Keratinocyte (primary cell): ENCODE data around the gene PAFAH1B2. TPM values are rescaled to one million over a fixed set of nuclear protein-coding genes. Genes with fewer than 3 reads are reported as not detected.
"Not testable (repeated sequence)": the region's sequence is repeated elsewhere in the genome, so short reads cannot be mapped to it uniquely, and the experiment has no call there.

Source experiments
- DNase-seq: peaks from one replicate; pipeline ENCODE4 v3.0.0-alpha.2; 2011; ENCODE audit warnings: low read depth, missing footprints, low spot score
- FAIRE-seq: peaks from 2 replicates; lab custom pipeline; 2011; peaks lifted over from hg19 to GRCh38; lab: Jason Lieb, UNC
- H2AFZ ChIP-seq: 2 replicates; pipeline ENCODE4 v1.6.0; 2012; ENCODE audit warnings: low read length, control low read depth, inconsistent platforms; ENCODE audit not compliant: control insufficient read depth
- H3K27ac ChIP-seq: 2 replicates; pipeline ENCODE4 v1.5.1; 2011; ENCODE audit warnings: low read length; ENCODE audit not compliant: control insufficient read depth, insufficient read depth
- H3K27me3 ChIP-seq: 3 replicates; pipeline ENCODE4 v1.6.0; 2011; ENCODE audit warnings: low read length; ENCODE audit not compliant: control insufficient read depth, insufficient read depth; ENCODE audit errors: extremely low read depth
- H3K36me3 ChIP-seq, 2 experiments: 2 replicates in 1 of 2; 3 replicates in 1 of 2; pipeline ENCODE4 v1.5.1; 2011; ENCODE audit warnings: low read length in 2 of 2, mild to moderate bottlenecking in 1 of 2; ENCODE audit not compliant: control insufficient read depth in 2 of 2, insufficient read depth in 2 of 2; ENCODE audit errors: extremely low read depth in 1 of 2
- H3K4me1 ChIP-seq: 3 replicates; pipeline ENCODE4 v1.5.1; 2011; ENCODE audit warnings: low read length; ENCODE audit not compliant: control insufficient read depth, insufficient read depth; ENCODE audit errors: extremely low read depth
- H3K4me2 ChIP-seq: 3 replicates; pipeline ENCODE4 v1.6.0; 2011; ENCODE audit warnings: low read depth, low read length; ENCODE audit not compliant: control insufficient read depth, insufficient read depth; ENCODE audit errors: extremely low read depth
- H3K4me3 ChIP-seq, 3 experiments: fragments of 200-600 bp in 1 of 3; sonication (generic) in 1 of 3; 2 replicates in 2 of 3; 3 replicates in 1 of 3; pipeline ENCODE4 v1.5.1; 2011 to 2016; ENCODE audit warnings: low read length in 3 of 3, mild to moderate bottlenecking in 3 of 3, control low read depth in 2 of 3, inconsistent platforms in 1 of 3, low read depth in 1 of 3, mixed read lengths in 1 of 3, mixed run types in 1 of 3, moderate library complexity in 1 of 3; ENCODE audit not compliant: control insufficient read depth in 2 of 3, insufficient read depth in 2 of 3; ENCODE audit errors: extremely low read depth in 1 of 3
- H3K79me2 ChIP-seq: 2 replicates; pipeline ENCODE4 v1.6.0; 2012; ENCODE audit warnings: low read length; ENCODE audit not compliant: control insufficient read depth, insufficient read depth
- H3K9ac ChIP-seq: 3 replicates; pipeline ENCODE4 v1.6.0; 2011; ENCODE audit warnings: low read length; ENCODE audit not compliant: control insufficient read depth, insufficient read depth; ENCODE audit errors: extremely low read depth
- H3K9me1 ChIP-seq: 3 replicates; pipeline ENCODE4 v1.6.0; 2011; ENCODE audit warnings: low read length; ENCODE audit not compliant: control insufficient read depth, insufficient read depth; ENCODE audit errors: extremely low read depth
- H3K9me3 ChIP-seq: 2 replicates; pipeline ENCODE4 v1.5.1; 2012; ENCODE audit warnings: low read depth, low read length; ENCODE audit not compliant: control insufficient read depth
- H4K20me1 ChIP-seq: 3 replicates; pipeline ENCODE4 v1.6.0; 2011; ENCODE audit warnings: low read length; ENCODE audit not compliant: control insufficient read depth, insufficient read depth; ENCODE audit errors: extremely low read depth
- CTCF ChIP-seq, 3 experiments: IDR thresholded peaks in 1 of 3; conservative IDR thresholded peaks in 1 of 3; optimal IDR thresholded peaks in 1 of 3; 2 replicates in 2 of 3; 3 replicates in 1 of 3; pipeline versions ENCODE3 to v1.5.1; 2011; ENCODE audit warnings: low read length in 3 of 3, mild to moderate bottlenecking in 3 of 3, moderate library complexity in 2 of 3, control low read depth in 1 of 3, inconsistent platforms in 1 of 3; ENCODE audit not compliant: insufficient read depth in 2 of 3; ENCODE audit errors: extremely low read depth in 1 of 3
- EZH2 ChIP-seq: IDR thresholded peaks from one replicate; pipeline ENCODE4 v1.6.1; 2012; ENCODE audit warnings: inconsistent platforms, mild to moderate bottlenecking, low read length, moderate library complexity
- dilution Hi-C: fragments of 300-500 bp; cut with MboI; formaldehyde crosslinking; loops from one replicate; pipeline ENCODE4 v1.7.0; 2020; ENCODE audit warnings: low sequenced_read_pairs; ENCODE audit not compliant: extremely low pct_ligation_motif_present
- polyA plus RNA-seq, 5 experiments: library from polyadenylated mRNA; depleted of rRNA in 3 of 5; stranded (reverse) in 3 of 5; stranded (forward) in 1 of 5; unstranded in 1 of 5; fragments of >200 nt; gene quantifications; 1 replicate in 1 of 5; 2 replicates in 3 of 5; 3 replicates in 1 of 5; pipeline versions ENCODE4 v1.2.1 to v1.2.3, GENCODE V29; 2011 to 2012; ENCODE audit warnings: missing spikeins in 2 of 5, low read depth in 1 of 5, low replicate concordance in 1 of 5

Gene PAFAH1B2
- polyA plus RNA-seq, 1 donor (not counting 4 experiments of a cell fraction or from before 2014, with no cell fraction given) = 76.4 TPM

DNA sequence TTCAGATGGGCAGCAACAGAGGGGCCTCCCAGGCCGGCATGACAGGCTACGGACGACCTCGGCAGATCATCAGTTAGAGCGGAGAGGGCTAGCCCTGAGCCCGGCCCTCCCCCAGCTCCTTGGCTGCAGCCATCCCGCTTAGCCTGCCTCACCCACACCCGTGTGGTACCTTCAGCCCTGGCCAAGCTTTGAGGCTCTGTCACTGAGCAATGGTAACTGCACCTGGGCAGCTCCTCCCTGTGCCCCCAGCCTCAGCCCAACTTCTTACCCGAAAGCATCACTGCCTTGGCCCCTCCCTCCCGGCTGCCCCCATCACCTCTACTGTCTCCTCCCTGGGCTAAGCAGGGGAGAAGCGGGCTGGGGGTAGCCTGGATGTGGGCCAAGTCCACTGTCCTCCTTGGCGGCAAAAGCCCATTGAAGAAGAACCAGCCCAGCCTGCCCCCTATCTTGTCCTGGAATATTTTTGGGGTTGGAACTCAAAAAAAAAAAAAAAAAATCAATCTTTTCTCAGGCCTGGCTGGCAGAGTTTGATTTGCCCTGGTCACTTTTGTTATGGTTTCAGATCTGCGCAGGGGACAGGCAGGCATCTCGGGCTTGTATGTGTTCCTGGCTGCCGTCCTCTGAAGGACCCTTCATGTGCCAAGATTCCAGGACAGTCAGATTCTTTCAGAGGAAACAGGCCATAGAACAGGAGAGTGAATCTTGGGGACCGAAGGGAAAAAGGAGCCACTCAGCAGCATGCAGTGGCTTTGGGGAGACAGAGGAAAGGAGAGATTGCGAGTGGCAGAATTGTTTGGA, 60.4 kb downstream of the PAFAH1B2 start:
- H3K9ac ChIP-seq = no peak overlapping the region
- dilution Hi-C loops = no loop called here
- FAIRE-seq = no peak

GRCh38 chr11:117205211-117205818, 61.2 kb downstream of the PAFAH1B2 start:
- H3K9me3 ChIP-seq = no peaks in the 10 kb centered on the region
- no peaks in the 10 kb centered on the region for H3K27me3 ChIP-seq
- FAIRE-seq = no peak
- no peaks in the 10 kb centered on the region for H4K20me1 ChIP-seq
- TF ChIP-seq CTCF (optimal IDR thresholded peaks at IDR 0.05 in 1 of 3, IDR thresholded peaks at IDR 0.05 in 1 of 3, conservative IDR thresholded peaks at IDR 0.05 in 1 of 3; ENCODE audit: extremely low read depth in 1 of 3, insufficient read depth in 2 of 3, low read length in 3 of 3) = no peak
- no peak for TF ChIP-seq EZH2
- H3K4me1 ChIP-seq = no peaks in the 10 kb centered on the region
- H3K9me1 ChIP-seq = no peaks in the 10 kb centered on the region
- peaks cover 7 to 9% of the 10 kb centered on the region in 2 experiments for H3K36me3 ChIP-seq
- H3K4me2 ChIP-seq = no peak overlapping the region
- no peak for DNase-seq
- H3K9ac ChIP-seq = no peak overlapping the region
- H3K79me2 ChIP-seq = no peaks in the 10 kb centered on the region
- no peak overlapping the region for H3K4me3 ChIP-seq
- dilution Hi-C loops = no loop called here
- no peak overlapping the region for H2AFZ ChIP-seq
- H3K27ac ChIP-seq = no peak overlapping the region

More for the DNA sequence above, 60.4 kb downstream of the PAFAH1B2 start:
- Histone ChIP-seq H3K27me3 (no peaks in the 10 kb centered on the region), H2AFZ (no peak overlapping the region), H4K20me1 (no peaks in the 10 kb centered on the region), H3K4me1 (no peaks in the 10 kb centered on the region), H3K4me3 (no peak overlapping the region), H3K27ac (no peak overlapping the region), H3K36me3 (peaks cover 7 to 9% of the 10 kb centered on the region in 2 experiments), H3K4me2 (no peak overlapping the region), H3K9me1 (no peaks in the 10 kb centered on the region), H3K79me2 (no peaks in the 10 kb centered on the region), H3K9me3 (no peaks in the 10 kb centered on the region)
- DNase-seq = no peak
- TF ChIP-seq EZH2 = no peak
- no peak for TF ChIP-seq CTCF (optimal IDR thresholded peaks at IDR 0.05 in 1 of 3, IDR thresholded peaks at IDR 0.05 in 1 of 3, conservative IDR thresholded peaks at IDR 0.05 in 1 of 3; ENCODE audit: extremely low read depth in 1 of 3, insufficient read depth in 2 of 3, low read length in 3 of 3)

GRCh38 chr11:117206111-117206510, 62.0 kb downstream of the PAFAH1B2 start:
- H3K36me3 ChIP-seq, H4K20me1 ChIP-seq, H3K9me1 ChIP-seq, DNase-seq, H3K4me2 ChIP-seq, H3K4me1 ChIP-seq, H3K4me3 ChIP-seq, H3K27me3 ChIP-seq, H3K27ac ChIP-seq, H2AFZ ChIP-seq, dilution Hi-C loops, FAIRE-seq, H3K9me3 ChIP-seq, H3K9ac ChIP-seq, H3K79me2 ChIP-seq: not testable (repeated sequence)
